T-cell (primary cell): ENCODE data around the gene UBE2D4. TPM values are rescaled to one million over a fixed set of nuclear protein-coding genes. Genes with fewer than 3 reads are reported as not detected.
"Not testable (repeated sequence)": the region's sequence is repeated elsewhere in the genome, so short reads cannot be mapped to it uniquely, and the experiment has no call there.

ENCODE experiments used
- ATAC-seq, 4 experiments: fragments of 200-7000 bp in 3 of 4; fragments of 150-1000 bp in 1 of 4; cut with Tn5 transposase; replicated peaks in 1 of 4; 1 replicate in 3 of 4; 2 replicates in 1 of 4; pipeline ENCODE4 v1.10.0; 2021; ENCODE audit warnings: moderate library complexity in 3 of 4, mild to moderate bottlenecking in 2 of 4, moderate number of reproducible peaks in 1 of 4
- CTCF ChIA-PET, 2 donors: fragments of 300-600 bp; sonication (Branson Sonifier 250); formaldehyde crosslinking; loops; one replicate each; lab custom pipeline; 2022; ENCODE audit warnings: antibody characterized with exemption in 2 of 2; lab: Charles Lee
- POLR2A ChIA-PET, 2 donors: fragments of 300-600 bp; sonication (Branson Sonifier 250); formaldehyde crosslinking; loops; one replicate each; lab custom pipeline; 2022; ENCODE audit warnings: antibody characterized with exemption in 2 of 2; lab: Charles Lee
- DNase-seq, 35 experiments: peaks; one replicate each; pipeline versions ENCODE4 v3.0.0 to v3.0.0-alpha.2; 2013 to 2023
- H3K27ac ChIP-seq: one replicate; pipeline ENCODE4 v1.5.1; 2013; ENCODE audit warnings: low read length
- H3K27me3 ChIP-seq, 2 experiments: replicated peaks in 1 of 2; 1 replicate in 1 of 2; 2 replicates in 1 of 2; pipeline versions ENCODE4 v1.6.1 to v1.7.0; 2013; ENCODE audit warnings: low read length in 1 of 2, mixed read lengths in 1 of 2; ENCODE audit not compliant: control insufficient read depth in 2 of 2, insufficient read depth in 2 of 2; ENCODE audit errors: extremely low read depth in 1 of 2
- H3K36me3 ChIP-seq, 2 donors: 1 replicate in 1 of 2; 2 replicates in 1 of 2; pipeline versions ENCODE4 v1.6.1 to v1.7.0; 2013; ENCODE audit warnings: low read length in 1 of 2; ENCODE audit not compliant: control insufficient read depth in 2 of 2, insufficient read depth in 1 of 2; ENCODE audit errors: extremely low read depth in 1 of 2
- H3K4me1 ChIP-seq, 2 experiments: 1 replicate in 1 of 2; 2 replicates in 1 of 2; pipeline versions ENCODE4 v1.6.1 to v1.7.0; 2013; ENCODE audit warnings: low read length in 2 of 2, mixed read lengths in 1 of 2; ENCODE audit not compliant: insufficient read depth in 2 of 2, control insufficient read depth in 1 of 2; ENCODE audit errors: extremely low read depth in 1 of 2
- H3K4me3 ChIP-seq, 2 donors: 1 replicate in 1 of 2; 2 replicates in 1 of 2; pipeline versions ENCODE4 v1.5.1 to v1.7.0; 2013; ENCODE audit warnings: mild to moderate bottlenecking in 2 of 2, low read length in 1 of 2, moderate library complexity in 1 of 2; ENCODE audit not compliant: control insufficient read depth in 1 of 2; ENCODE audit errors: extremely low read depth in 1 of 2
- H3K9me3 ChIP-seq: 2 replicates; pipeline ENCODE4 v1.7.0; 2013
- H3K27ac Mint-ChIP-seq, 2 donors: one replicate each; pipeline ENCODE4 v1.8.0; 2020 to 2021; ENCODE audit warnings: mild to moderate bottlenecking in 2 of 2, mixed read lengths in 2 of 2
- H3K27me3 Mint-ChIP-seq, 2 donors: one replicate each; pipeline ENCODE4 v1.8.0; 2021 to 2022; ENCODE audit warnings: mixed read lengths in 2 of 2
- H3K36me3 Mint-ChIP-seq: one replicate; pipeline ENCODE4 v1.8.0; 2021; ENCODE audit warnings: mixed read lengths
- H3K4me1 Mint-ChIP-seq, 3 donors: one replicate each; pipeline ENCODE4 v1.8.0; 2020 to 2022; ENCODE audit warnings: mixed read lengths in 3 of 3, mild to moderate bottlenecking in 1 of 3
- H3K4me3 Mint-ChIP-seq, 3 donors: one replicate each; pipeline ENCODE4 v1.8.0; 2020 to 2022; ENCODE audit warnings: mild to moderate bottlenecking in 3 of 3, mixed read lengths in 3 of 3, moderate library complexity in 3 of 3
- H3K9me3 Mint-ChIP-seq, 3 donors: one replicate each; pipeline ENCODE4 v1.8.0; 2020 to 2022; ENCODE audit warnings: mixed read lengths in 3 of 3
- WGBS: methylation state at CpG from one replicate; pipeline ENCODE4 v1.1.5; 2013; ENCODE audit warnings: missing lambda C conversion rate; ENCODE audit not compliant: insufficient coverage; 5-methylcytosine and 5-hydroxymethylcytosine counted together
- total RNA-seq, 35 experiments: library from RNA in 6 of 35; stranded (reverse) in 6 of 35; fragments of 120-200 nt in 1 of 35; gene quantifications; one replicate each; pipeline versions ENCODE4 v1.2.1 to v1.2.4 and lab custom pipeline; 2013 to 2026

Gene UBE2D4
- total RNA-seq, 5 donors from 2014 or later (not counting 1 experiment from before 2014, with no cell fraction given) = 6.7 to 12.8 (median 10.4) TPM

GRCh38 chr7:43970698-43971097 lies 44.5 kb downstream of the UBE2D4 start:
- CTCF ChIA-PET, H3K27ac ChIP-seq, ATAC-seq, H3K36me3 Mint-ChIP-seq, H3K27me3 Mint-ChIP-seq, H3K9me3 Mint-ChIP-seq, H3K4me3 ChIP-seq, H3K27me3 ChIP-seq, H3K4me1 Mint-ChIP-seq, POLR2A ChIA-PET, H3K4me1 ChIP-seq, H3K27ac Mint-ChIP-seq, H3K9me3 ChIP-seq, DNase-seq, H3K4me3 Mint-ChIP-seq, H3K36me3 ChIP-seq: not testable (repeated sequence)
- 100% methylated on average over 1 of the region's 5 CpGs for WGBS

GRCh38 chr7:43974033-43974573 lies 47.9 kb downstream of the UBE2D4 start:
- CTCF ChIA-PET = interaction anchor here in 1 of 2 donors (0.6 kb wide), 1 partner anchor 193 kb away, joined by 3 read pairs; no protein-coding TSS in a partner anchor
- H3K4me1 Mint-ChIP-seq, H3K4me1 ChIP-seq, H3K36me3 Mint-ChIP-seq, ATAC-seq, H3K4me3 Mint-ChIP-seq, DNase-seq, H3K27me3 ChIP-seq, H3K9me3 Mint-ChIP-seq, H3K36me3 ChIP-seq, H3K27me3 Mint-ChIP-seq, H3K27ac ChIP-seq, H3K4me3 ChIP-seq, H3K27ac Mint-ChIP-seq, POLR2A ChIA-PET, H3K9me3 ChIP-seq: not testable (repeated sequence)
- no CpG with 5 or more reads among the region's 8 CpGs for WGBS

- H3K27me3 ChIP-seq, H3K4me1 Mint-ChIP-seq, ATAC-seq, H3K27me3 Mint-ChIP-seq, POLR2A ChIA-PET, DNase-seq, H3K4me3 ChIP-seq, H3K4me3 Mint-ChIP-seq, H3K4me1 ChIP-seq, H3K27ac ChIP-seq, H3K9me3 Mint-ChIP-seq, H3K36me3 ChIP-seq, H3K27ac Mint-ChIP-seq, H3K36me3 Mint-ChIP-seq, H3K9me3 ChIP-seq: not testable (repeated sequence)
- 87% methylated on average over 6 of the region's 10 CpGs for WGBS
- CTCF ChIA-PET = interaction anchor here in 1 of 2 donors (0.6 kb wide), 1 partner anchor 194 kb away, joined by 3 read pairs; no protein-coding TSS in a partner anchor
Measured at GRCh38 chr7:43974725-43975482, 48.7 kb downstream of the UBE2D4 start.

GRCh38 chr7:43977525-43977924 lies 51.3 kb downstream of the UBE2D4 start:
- Mint-ChIP-seq H3K4me3 (no peak overlapping the region), H3K9me3 (no peaks in the 10 kb centered on the region), H3K36me3 (peaks cover 3% of the 10 kb centered on the region), H3K4me1 (no peaks in the 10 kb centered on the region), H3K27ac (no peak overlapping the region), H3K27me3 (no peaks in the 10 kb centered on the region)
- ATAC-seq (no peak), DNase-seq (no peak)
- ChIA-PET POLR2A (no interaction called here), CTCF (no interaction called here)
- 100% methylated on average over 1 of the region's 1 CpG for WGBS
- Histone ChIP-seq H3K9me3 (no peaks in the 10 kb centered on the region), H3K27me3 (no peaks in the 10 kb centered on the region), H3K4me1 (no peaks in the 10 kb centered on the region), H3K4me3 (no peak overlapping the region), H3K27ac (no peak overlapping the region), H3K36me3 (no peaks in the 10 kb centered on the region)

GRCh38 chr7:43978102-43978501 lies 51.9 kb downstream of the UBE2D4 start:
- 80% methylated on average over 1 of the region's 11 CpGs for WGBS
- H3K4me3 Mint-ChIP-seq, H3K27ac ChIP-seq, H3K36me3 Mint-ChIP-seq, H3K9me3 ChIP-seq, DNase-seq, H3K4me1 ChIP-seq, H3K27me3 ChIP-seq, H3K27ac Mint-ChIP-seq, H3K9me3 Mint-ChIP-seq, CTCF ChIA-PET, ATAC-seq, H3K4me1 Mint-ChIP-seq, POLR2A ChIA-PET, H3K36me3 ChIP-seq, H3K4me3 ChIP-seq, H3K27me3 Mint-ChIP-seq: not testable (repeated sequence)

GRCh38 chr7:43982848-43983247 lies 56.6 kb downstream of the UBE2D4 start:
- POLR2A ChIA-PET, H3K9me3 Mint-ChIP-seq, H3K27me3 ChIP-seq, H3K4me1 ChIP-seq, DNase-seq, H3K27me3 Mint-ChIP-seq, CTCF ChIA-PET, H3K36me3 ChIP-seq, H3K4me1 Mint-ChIP-seq, H3K9me3 ChIP-seq, H3K27ac Mint-ChIP-seq, ATAC-seq, H3K36me3 Mint-ChIP-seq, H3K4me3 Mint-ChIP-seq, H3K4me3 ChIP-seq, H3K27ac ChIP-seq: not testable (repeated sequence)
- no CpG with 5 or more reads among the region's 6 CpGs for WGBS
